NCI-H1105 treated with DMSO at 0.1 percent for 48 hours (cell line): ENCODE measurements around the gene LRRC8A.
"Not testable (repeated sequence)": the region's sequence is repeated elsewhere in the genome, so short reads cannot be mapped to it uniquely, and the experiment has no call there.

Experiments used
- DNase-seq: peaks from one replicate; lab custom pipeline; 2025; lab: John Stamatoyannopoulos, UW

LRRC8A gene

DNA sequence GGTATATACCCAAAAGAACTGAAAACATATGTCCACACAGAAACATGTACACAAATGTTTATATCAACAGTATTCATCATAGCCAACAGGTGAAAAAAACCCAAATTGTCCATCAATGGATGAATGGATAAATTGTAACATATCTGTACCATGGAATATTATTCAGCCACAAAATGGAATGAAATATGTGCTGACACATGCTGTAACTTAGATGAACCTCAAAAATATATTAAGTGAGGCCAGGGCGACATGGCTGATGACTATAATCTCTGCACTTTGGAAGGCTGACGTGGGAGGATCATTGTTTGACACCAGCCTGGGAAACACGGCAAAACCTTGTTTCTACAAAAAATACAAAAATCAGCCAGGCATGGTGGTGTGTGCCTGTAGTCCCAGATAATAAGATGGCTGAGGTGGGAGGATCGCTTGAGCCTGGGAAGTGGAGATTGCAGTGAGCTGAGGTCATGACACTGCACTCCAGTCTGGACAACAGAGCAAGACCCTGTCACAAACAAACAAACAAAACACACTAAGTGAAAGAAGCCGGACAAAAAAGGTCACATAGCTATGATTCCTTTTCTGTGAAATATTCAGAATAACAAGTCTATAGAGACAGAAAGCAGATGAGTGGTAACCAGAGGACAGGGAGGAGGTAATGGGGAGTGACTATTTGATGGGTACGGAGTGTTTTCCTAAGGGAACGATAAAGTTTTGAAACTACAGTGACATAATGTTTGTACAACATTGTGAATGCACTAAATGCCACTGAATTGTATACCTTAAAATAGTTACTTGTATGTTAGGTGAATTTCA is 11.6 kb upstream of the LRRC8A start:
- DNase-seq: no peak

DNA sequence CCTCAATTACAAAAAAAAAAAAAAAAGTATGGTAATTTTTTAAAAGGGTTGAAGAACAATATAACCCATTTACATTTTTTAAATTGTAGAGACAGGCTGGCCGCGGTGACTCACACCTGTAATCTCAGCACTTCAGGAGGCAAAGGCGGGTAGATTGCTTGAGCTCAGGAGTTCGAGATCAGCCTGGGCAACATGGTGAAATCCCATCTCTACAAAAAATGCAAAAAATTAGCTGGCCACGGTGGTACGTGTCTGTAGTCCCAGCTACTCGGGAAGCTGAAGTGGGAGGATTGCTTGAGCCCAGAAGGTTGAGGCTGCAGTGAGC is 11.0 kb upstream of the LRRC8A start:
- DNase-seq: not testable (repeated sequence)

DNA sequence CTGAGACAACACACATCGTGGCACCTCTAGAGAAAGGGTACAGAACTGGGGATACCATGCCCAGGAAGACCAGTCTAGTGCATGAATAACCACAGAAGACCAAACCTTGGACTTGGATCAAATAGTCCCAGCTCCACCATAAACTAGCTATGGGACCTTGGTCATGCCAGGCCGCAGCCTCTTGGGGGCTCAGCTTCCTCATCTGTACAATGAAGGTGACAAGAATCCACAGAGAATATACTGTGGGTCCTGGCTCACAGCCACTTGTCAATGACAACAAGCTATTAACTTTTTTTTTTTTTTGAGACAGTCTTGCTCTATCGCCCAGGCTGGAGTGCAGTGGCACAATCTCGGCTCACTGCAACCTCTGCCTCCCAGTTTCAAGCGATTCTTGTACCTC is 4.1 kb upstream of the LRRC8A start:
- DNase-seq: no peak

DNA sequence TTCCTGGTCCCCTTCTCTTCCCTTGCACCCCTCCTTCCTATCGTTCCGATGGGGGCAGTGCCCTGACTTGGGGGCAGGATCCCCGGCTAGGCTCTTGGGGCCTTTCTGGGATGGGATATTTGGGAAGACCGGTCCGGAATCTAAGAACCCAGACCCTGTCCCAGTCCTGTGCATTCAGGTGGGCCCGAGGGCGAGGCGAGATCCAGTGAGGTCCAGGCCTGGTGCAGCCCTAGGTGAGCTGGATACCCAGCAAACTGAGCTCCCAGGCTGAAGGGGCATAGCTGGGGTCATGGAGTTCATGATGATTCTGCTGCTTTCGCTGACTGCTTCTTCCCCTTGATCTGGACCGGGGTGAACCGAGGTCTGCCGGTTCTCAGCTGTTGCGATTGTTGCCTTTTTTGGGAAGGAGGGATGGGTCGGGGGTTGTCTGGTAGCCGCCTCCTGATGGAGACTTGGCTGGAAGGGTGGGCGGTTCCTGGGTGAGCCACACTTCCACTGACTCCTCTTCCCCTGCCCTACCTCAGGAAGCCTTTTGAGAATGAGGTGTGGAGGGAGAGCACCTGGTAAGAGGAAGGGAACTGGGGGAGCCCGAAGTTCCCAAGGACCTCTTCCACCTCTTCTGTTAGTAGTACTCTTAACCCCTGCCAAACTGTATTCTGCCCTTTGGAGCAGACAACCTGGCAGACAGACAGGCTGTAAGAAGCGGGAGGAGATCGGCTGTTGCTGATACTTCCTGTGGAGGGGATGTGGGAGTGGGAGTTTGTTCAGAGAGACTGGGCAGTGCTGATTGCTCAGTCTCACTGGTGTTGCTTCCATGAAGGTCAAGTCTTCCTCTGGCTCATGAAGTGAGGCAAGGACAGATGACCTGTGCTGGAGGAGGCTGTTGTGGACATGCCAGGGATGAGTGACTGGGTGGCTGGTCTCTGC is 1.0 kb downstream of the LRRC8A start:
- no peak for DNase-seq

DNA sequence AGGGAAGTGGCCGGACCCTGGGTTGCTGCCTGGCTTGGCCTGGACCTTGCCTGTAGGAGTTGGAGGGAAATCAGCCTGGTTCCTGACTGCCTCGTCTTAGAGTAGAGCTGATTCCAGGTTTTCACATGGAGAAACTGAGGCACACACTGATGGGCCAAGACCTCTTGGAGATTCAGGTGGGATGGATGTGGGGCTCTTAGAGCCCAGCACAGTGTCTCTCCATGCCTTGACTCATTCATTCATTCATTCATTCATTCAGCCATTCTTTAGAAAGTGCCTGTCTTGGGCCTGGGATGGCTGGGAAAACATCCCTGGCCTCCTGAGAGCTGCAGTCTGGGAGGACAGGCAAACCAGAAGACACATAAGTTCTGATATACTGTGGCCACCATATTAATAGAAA is 2.2 kb downstream of the LRRC8A start:
- no peak for DNase-seq

DNA sequence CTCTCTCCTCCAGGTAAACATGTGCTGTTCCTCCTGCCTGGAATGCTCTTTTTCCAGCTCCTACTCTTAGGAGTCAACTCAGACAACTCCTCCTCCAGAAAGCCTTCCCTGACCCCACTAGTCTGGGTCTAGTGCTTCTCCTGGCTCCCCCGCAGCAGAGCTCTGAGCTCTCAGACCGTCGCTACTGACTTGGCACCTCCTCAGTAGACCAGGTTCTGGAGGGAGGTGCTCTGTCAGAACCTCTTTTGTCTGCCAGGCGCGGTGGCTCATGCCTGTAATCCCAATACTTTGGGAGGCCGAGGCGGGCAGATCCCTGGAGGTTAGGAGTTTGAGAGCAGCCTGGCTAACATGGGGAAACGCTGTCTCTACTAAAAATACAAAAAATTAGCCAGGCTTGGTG is 3.4 kb downstream of the LRRC8A start:
- DNase-seq: no peak

DNA sequence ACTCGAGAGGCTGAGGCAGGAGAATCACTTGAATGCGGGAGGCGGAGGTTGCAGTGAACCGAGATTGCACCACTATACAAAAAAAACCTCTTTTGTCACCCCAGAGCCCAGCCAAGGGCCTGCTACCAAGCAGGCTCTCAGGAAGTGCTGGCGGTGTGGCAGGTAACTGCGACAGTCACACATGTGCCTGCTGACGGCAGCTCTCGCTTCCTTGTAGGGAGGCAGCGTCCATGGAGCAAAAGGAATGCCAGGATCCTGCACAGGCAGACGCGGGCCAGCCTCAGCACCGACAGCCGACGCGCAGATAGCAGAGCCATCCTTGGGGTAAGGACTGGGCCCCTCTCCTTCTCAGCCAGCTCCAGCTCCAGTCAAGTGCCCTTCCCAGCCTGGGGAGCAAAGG is 3.9 kb downstream of the LRRC8A start:
- no peak for DNase-seq

DNA sequence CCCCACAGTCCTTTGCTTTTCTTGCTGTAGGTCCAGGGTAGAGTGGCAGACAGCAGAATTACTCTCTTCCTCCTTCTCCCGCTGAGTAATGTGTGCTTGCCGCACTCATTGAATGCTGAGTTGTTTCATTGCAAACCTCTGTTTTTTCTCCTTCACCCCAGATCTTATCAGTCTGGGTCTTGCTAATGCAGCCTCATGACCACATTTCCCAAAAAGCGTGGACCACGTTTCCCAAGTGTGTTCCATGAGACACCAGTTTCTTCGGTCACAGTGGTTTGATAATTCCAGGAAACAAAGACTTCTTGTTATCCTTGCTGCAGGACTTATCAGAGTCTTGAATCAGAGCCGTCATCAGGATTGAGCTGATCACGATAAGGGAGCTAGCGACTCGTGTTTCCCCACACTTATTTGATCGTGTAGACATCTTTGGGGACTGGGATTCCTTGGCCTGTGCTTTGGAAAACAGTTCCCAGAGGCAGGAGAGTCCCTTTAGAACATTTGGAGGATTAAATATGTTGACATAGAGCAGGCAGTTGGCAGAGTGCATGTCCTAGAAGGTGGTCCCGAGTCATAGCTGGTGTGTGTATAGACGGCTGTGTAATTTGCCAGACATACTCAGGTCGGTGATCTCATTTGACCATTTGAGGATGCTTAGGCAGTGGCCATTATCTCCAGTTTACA is 4.4 kb downstream of the LRRC8A start:
- DNase-seq: no peak

DNA sequence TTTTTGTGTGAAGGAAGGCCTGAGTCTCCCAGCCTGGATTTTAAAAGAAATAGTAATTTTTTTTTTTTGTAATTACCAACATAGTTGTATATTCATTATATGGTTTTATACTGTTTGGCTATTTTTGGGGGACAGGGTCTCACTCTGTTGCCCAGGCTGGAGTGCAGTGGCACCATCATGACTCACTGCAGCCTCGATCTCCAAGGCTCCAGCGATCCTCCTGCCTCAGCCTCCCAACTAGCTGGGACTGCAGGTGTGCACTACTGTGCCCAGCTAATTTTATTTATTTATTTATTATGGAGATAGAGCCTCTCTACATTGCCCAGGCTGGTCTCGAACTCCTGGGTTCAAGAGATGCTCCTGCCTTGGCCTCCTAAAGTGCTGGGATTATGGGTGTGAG is 5.1 kb downstream of the LRRC8A start:
- DNase-seq: no peak

DNA sequence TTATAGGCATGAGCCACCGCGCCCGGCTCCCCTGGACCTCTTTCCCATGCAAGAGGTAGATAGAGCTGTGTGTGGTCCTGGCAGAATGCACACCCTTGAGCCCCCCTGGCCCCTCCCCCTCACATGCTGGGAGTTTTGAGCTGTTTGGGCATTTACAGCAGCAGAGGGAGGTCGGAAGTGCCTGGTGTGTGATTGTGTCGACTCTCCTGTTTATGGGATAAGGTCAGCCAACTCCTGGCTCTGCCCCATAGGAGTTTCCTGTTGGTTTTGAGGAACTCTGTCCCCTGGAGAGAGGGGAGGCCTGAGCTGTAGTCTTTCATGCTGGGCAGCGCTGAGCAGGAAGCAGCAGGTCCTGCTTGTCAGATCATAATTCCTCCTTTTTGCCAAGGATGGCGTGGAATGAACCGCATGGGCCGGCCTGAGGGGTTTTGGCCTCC is 6.0 kb downstream of the LRRC8A start:
- no peak for DNase-seq

DNA sequence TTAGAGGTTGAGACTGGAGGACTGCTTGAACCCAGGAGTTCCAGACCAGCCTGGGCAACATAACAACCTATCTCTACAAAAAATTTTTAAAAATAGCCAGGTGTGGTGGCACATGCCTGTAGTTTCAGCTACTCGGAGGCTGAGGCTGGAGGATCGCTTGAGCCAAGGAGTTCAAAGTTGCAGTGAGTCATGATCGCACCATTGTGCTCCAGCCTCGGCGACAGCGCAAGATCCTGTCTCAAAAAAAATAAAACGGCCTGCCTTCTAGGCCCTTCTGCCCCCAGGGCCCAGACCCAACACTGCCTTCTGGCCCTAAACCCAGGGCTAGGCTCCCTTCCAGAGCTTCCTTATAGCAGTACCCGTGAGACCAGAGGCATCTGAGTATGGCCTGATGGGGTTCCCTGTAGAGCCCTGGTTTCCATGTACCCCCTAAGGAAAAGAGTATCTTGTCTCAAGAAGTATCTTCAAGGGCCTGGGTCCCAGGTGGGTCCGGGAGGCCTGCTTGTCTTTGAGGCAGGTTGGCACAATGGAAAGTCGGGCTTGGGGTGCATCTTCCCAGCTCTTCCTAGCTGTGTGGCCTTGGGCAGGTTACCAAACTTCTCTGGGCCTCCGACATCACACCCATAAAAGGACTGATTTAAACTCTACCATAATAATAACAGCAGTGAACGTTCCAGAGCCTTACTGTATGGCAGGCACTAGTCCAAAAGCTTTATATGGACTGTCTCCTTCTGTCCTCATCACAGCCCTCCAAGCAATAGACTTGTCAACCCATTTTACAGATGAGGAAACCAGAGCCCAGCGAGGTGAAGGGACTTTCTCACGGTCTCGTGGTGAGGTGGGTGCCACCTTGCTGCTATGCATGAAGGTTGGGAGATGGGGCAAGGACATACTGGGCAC is 9.6 kb downstream of the LRRC8A start:
- no peak for DNase-seq

DNA sequence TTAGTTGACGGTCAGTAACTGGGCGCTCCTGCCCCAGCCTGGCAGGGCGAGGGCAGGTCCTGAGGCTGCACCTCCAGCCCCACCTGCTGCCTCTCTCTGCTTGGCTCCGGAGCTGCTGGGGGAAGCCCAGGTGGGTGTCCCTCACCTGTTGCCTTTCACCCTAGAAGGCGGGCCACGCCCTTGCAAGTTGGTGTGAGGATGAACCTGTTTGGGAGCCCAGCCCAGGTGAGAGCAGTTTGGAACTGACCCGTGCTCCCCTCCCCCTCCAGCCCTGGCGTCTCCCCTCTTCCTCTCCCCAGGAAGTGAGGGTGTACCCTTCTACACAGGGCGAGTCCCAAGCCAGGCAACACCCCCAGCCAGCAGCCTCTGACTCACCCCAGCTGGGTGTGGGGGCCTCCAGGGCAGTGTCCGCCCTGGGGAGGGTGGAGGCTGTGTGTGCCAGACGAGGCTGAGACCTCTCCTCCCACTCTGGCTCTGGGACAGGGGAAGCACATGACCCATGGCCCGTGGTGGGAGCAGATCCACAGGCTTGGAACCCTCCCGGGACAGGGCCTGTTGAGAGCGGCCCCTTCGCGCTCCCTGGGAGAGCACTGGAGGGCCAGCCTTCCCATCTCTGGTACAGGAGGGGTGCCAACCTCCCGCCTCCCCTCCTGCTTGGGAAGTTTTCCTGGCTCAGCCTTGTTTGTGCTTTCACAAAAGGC is 10.4 kb downstream of the LRRC8A start:
- DNase-seq: no peak

DNA sequence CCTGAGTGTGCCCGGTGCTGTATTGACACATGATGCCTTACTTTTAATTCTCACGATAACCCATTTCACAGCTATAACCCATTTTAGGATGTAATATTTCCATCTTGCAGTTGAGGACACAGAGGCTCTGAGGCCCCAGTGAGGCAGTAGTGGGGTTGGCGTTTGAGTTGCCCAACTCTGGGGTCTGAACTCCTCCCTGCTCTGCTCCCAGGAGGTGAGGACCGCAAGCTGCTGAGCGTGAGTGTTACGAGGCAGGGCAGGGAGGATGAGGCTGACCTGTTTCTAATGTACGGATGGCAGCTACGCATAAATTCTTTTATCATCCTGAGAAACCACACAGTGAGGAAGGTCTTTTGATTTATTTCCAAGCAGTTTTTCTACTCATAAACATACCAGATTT is 11.4 kb downstream of the LRRC8A start:
- no peak for DNase-seq

DNA sequence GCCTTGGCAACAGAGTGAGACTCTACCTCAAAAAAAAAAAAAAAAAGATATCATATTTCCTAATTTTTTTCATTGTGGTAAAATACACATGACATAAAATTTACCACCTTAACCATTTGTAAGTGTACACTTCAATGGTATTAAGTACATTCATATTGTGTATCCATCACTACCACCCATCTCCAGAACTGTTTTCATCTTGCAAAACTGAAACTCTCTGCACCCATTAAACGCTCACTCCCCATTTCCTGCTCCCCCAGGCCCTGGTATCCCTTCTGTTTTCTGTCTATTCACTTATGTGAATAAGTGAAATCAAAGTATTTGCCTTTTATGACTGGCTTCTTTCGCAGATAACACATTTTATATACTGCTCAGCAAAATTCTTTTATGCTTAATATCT is 12.8 kb downstream of the LRRC8A start:
- no peak for DNase-seq

DNA sequence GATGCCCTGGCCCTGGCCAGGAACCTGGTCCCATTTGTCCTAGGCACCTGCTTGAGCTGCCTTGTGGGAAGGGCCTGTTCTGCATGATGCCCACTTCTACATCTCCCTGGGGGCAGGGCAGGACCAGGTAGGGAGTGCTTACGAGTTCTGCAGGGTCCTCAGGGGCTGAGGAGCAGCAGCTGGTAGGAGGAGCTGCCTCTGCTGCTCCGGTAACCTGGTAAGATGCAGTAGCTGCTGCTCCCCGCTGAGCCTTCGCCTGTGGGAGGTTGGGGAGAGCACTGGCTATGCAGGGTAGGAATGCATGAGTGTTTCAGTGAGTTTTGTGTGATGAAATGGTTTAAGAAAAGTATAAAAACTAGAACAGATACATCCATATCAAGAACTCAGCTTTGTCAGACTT is 13.6 kb downstream of the LRRC8A start:
- DNase-seq: no peak

DNA sequence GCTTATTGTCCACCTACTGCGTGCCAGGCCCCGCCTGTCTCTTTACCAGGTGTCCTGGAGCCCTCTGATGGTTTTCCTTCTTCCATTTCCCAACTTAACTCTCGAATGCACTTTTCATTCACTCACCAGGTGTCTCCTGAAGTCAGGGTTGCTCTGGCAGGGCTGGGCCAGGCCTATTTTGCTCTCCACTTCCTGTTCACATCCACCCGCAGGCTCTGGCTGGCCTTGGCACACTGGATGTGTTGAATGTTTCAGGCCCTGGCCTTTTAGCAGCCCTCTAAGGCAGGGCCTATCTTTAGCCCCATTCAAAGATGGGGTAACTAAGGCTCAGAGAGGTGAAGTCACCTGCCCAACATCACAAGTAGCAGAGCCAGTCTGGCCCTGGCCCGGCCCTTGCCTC is 16.4 kb downstream of the LRRC8A start:
- no peak for DNase-seq

DNA sequence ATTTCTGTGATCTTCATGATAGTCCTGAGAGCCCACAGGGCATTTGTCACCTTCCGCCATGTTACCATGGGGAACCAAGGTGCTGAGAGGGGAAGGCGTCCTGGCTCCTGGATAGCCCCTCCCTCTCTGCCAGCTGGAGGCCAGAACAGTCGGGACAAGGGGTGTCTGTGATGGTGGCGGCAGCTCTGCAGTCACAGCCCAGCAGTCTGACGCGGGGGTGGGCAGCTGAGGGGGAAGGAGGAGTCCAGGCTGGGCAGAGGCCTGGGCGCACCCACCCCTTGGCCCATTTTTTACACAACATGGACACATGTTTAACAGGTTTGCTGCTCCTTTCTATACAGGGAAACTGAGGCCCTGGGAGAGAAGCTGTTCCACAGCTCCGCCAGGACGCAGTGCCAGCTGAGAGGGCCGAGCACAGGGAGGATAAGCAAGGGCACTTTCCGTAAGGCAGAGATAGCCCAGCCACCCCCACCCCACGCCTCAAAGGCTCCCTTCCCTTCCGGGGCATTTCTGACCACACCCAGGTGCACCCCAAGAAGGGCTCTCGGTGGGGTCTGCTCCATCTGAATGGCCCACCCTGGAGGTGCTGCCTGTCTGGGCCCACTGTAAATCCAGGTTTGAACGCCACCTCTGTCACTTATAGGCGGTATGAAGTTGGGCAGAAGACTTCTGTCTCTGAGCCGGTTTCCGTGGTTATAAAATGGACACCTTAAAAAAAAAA is 17.1 kb downstream of the LRRC8A start:
- DNase-seq: no peak

DNA sequence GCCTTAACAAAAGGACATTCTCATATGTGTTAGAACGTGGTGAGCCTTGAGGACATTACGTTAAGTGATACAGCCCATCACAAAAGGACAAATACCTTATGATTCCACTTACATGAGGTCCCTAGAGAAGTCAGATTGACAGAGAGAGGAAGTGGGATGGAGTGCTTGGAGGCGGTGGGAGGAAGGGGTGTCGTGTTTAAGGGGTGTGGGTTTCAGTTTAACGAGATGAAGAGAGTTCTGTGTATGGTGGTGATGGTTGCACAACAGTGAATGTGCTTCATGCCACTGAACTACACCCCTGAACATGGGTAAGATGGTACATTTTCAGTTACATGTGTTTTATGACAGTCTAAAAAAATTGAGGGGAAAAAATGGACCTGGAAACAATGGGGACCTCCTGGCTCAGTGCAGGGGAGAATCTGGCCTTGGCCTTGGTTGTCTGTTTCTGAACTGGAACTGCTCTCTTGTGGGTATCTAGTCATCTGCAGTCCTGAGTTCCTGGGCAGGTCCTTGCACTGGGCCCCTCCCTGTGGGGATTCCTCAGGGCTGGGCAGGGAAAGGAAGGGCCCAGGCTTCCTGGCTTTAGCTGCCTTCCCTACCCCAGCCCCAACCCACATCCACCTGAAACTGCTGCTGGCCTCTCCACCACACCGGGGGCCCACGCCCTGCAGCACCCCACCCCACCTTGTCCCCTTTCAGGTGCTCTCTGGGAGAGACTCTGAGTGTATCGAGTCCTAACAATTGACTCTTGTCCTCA is 17.8 kb downstream of the LRRC8A start:
- DNase-seq: no peak

DNA sequence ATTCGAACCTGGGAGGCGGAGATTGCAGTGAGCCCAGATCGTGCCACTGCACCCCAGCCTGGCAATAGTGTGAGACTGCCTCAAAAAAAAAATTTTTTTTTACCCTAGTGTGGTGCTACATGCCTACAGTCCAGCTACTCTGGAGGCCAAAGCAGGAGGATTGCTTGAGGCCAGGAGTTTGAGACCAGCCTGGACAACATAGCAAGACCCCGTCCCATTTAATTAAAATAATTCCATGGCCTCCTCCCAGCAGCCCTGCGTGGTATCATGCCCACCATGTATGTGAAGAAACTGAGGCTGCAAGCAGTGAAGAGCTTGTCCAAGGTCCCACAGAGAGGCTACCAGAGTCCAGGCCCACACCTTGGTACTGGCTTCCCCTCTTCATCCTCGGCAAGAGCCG is 19.4 kb downstream of the LRRC8A start:
- DNase-seq: no peak

DNA sequence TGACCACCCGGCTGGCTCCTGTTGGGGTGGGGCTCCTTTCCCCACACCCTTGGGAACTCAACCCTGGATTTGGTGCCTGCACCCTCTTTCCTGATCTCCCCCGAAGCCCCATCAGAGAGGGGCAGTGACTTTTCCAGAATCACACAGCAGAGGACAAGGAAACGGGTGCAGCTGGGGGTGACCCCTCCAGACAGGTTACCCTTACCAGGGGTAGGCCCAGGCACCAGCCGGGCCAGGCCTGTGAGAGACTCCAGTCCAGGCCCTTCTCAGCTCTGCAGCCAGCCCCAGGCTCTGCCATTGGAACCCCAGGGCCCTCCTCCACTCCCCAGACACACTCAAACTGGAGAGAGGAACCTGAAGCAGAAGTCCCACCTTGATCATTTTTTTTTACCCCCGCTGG is 19.9 kb downstream of the LRRC8A start:
- no peak for DNase-seq
